Articular chondrocyte of knee joint (primary cell): ENCODE measurements around the gene TMED9. TPM values are rescaled to one million over a fixed set of nuclear protein-coding genes. Genes with fewer than 3 reads are reported as not detected.

Experiments
- total RNA-seq: library from RNA; depleted of rRNA; stranded (reverse); fragments of >200 nt; gene quantifications from 2 replicates; pipeline ENCODE4 v1.2.3, GENCODE V29; 2012

The TMED9 gene
- 111 and 123 TPM in 2 replicates for total RNA-seq

DNA sequence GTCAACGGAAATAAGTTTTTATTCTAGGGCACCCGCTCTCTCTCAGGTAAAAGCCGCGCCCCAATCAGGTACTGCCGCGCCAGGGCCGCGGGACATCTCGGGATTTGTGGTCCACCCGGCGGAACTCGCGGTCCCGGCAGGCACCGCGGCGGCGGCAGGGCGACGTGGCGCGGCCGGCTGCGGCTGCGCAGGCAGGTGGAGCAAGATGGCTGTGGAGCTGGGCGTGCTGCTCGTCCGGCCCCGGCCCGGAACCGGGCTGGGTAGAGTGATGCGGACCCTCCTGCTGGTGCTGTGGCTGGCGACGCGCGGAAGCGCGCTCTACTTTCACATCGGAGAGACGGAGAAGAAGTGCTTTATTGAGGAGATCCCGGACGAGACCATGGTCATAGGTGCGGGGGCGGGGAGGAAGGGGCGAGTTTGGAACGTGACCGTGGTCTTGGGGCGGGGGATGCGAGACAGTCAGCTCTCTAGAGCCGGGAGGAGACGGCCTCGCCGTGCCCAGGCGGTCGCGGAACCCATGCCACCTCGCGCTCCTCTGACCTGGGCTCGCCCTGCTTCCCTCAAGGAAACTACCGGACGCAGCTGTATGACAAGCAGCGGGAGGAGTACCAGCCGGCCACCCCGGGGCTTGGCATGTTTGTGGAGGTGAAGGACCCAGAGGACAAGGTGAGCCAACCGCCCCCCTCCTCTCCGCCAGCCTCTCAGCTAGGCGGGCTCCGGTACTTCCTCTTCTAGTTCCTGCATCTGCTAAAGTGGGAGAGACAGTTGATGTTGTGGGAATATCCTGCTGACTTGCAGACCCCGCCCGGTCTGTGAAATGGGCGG lies at the start of gene TMED9:
TSS of gene TMED9 (plus strand) at position 194 of the 825 bp plus-strand sequence. CDS start at position 206, 12 bp downstream.

DNA sequence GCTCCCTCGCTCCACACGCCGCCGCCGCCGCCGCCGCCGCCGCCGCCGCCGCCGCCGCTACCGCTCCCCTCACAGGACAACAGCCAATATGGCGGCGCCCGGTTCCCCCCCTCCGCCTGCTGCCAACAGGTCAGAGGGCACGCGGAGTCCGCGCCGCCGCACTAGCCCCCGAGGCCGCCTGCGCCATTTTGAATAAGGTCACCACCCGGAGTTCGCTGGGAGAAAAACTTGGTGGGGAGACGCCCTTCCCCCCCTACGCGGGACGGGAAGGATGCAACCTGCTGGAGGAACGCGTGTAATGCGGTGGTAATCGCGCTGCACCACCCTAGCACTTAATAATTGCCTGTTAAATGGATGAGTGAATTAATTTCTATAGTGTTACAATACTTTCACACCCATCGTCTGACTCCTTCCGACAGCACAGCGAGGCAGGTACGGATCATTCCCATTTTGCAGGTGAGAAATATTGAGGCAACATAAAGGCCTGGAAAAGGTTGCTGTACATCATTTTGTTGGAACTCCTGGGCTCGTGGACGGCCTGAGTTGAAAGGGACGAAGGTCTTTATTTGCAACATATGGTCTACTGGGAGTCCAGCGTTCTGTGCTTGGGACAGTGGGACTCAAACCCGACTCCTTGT lies 37.4 kb upstream of the TMED9 start, which contains the start of gene FAM193B:
TSS of gene FAM193B (minus strand) at position 90 of the 638 bp plus-strand sequence. CDS start 105 bp downstream, outside the sequence.

DNA sequence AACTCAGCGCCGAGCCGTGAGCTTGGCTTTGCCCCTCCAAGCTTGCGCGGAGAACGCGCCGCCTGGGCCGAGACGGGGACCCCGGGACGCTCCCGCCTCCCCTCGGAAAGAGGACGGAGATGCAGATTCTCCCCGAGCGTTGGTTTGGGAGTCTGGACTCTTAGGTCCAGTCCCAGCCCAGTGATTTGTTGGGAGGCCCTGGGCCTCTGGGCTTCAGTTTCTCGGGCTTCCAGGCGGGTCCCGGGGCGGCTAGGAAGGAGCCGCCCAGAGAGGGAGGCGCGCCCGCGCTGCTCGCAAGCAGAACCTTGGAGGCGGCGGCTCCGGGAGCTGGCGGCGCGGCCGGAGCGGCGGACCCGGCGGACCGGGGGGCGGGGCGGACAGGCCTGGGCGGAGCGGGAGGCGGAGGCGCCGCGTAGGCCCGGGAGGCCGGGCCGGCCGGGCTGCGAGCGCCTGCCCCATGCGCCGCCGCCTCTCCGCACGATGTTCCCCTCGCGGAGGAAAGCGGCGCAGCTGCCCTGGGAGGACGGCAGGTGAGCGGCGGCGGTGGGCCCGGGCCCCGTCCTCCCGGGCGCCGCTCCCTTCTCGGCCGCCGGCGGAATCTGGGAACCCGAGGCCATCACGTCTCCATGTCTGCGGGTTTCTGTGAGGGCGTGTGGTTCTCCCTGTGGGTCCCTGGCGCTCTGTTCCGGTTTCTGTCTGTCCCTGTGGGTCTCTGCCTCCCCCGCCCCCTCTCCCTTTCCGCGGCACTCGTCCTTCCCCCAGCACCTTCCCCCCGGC lies 7.9 kb downstream of the TMED9 start, which contains the start of gene B4GALT7:
TSS of gene B4GALT7 (plus strand) at position 402 of the 777 bp plus-strand sequence. CDS start at position 481, 79 bp downstream.

Other genes starting within 250 kb of the TMED9 start
- gene LMAN2, start 240.5 kb upstream of the TMED9 start, total RNA-seq, result 275 and 291 TPM in 2 replicates
- 2.6 and 5.4 TPM in 2 replicates for gene RGS14, start 234.3 kb upstream of the TMED9 start, total RNA-seq
- gene SLC34A1, start 207.8 kb upstream of the TMED9 start, total RNA-seq, result not detected in 2 replicates
- not detected in 2 replicates for gene PFN3, start 191.5 kb upstream of the TMED9 start, total RNA-seq
- 0.26 TPM in 1 of 2 replicates, not detected in the other for gene F12, start 182.6 kb upstream of the TMED9 start, total RNA-seq
- gene GRK6, start 165.5 kb upstream of the TMED9 start, total RNA-seq, result 11.5 and 12.8 TPM in 2 replicates
- gene PRR7, start 145.4 kb upstream of the TMED9 start, total RNA-seq, result 10.6 and 11.9 TPM in 2 replicates
- gene DBN1, start 118.6 kb upstream of the TMED9 start, total RNA-seq, result 64.5 and 74.5 TPM in 2 replicates
- gene PDLIM7, start 94.6 kb upstream of the TMED9 start, total RNA-seq, result 65.2 and 97.5 TPM in 2 replicates
- gene DOK3, start 82.4 kb upstream of the TMED9 start, total RNA-seq, result 0.54 and 0.91 TPM in 2 replicates
- 48.2 and 59.7 TPM in 2 replicates for gene DDX41, start 75.2 kb upstream of the TMED9 start, total RNA-seq
- gene FAM193B, start 37.6 kb upstream of the TMED9 start, total RNA-seq, result 23.1 and 23.7 TPM in 2 replicates
- gene B4GALT7, start 7.9 kb downstream of the TMED9 start, total RNA-seq, result 22.7 and 23.4 TPM in 2 replicates
- not detected in 2 replicates for gene FAM153A, start 190.7 kb downstream of the TMED9 start, total RNA-seq